Keratinocyte (primary cell): Measurements from ENCODE around the gene THUMPD3.

Experiments
- CTCF ChIP-seq, 3 experiments: IDR thresholded peaks in 1 of 3; conservative IDR thresholded peaks in 1 of 3; optimal IDR thresholded peaks in 1 of 3; 2 replicates in 2 of 3; 3 replicates in 1 of 3; pipeline versions ENCODE3 to v1.5.1; 2011; ENCODE audit warnings: low read length in 3 of 3, mild to moderate bottlenecking in 3 of 3, moderate library complexity in 2 of 3, control low read depth in 1 of 3, inconsistent platforms in 1 of 3; ENCODE audit not compliant: insufficient read depth in 2 of 3; ENCODE audit errors: extremely low read depth in 1 of 3
- EZH2 ChIP-seq: IDR thresholded peaks from one replicate; pipeline ENCODE4 v1.6.1; 2012; ENCODE audit warnings: inconsistent platforms, mild to moderate bottlenecking, low read length, moderate library complexity

GRCh38 chr3:9347887-9348286 lies 15.0 kb upstream of the THUMPD3 start:
- TF ChIP-seq CTCF (optimal IDR thresholded peaks at IDR 0.05 in 1 of 3, IDR thresholded peaks at IDR 0.05 in 1 of 3, conservative IDR thresholded peaks at IDR 0.05 in 1 of 3; ENCODE audit: extremely low read depth in 1 of 3, insufficient read depth in 2 of 3, low read length in 3 of 3) (no peak), EZH2 (no peak)
